HG03521 (cell line): ENCODE measurements around the gene GGA3.
A peak's percentile ranks its signal among the peaks of the same experiment; 100 is the strongest.
"Not testable (repeated sequence)": the region's sequence is repeated elsewhere in the genome, so short reads cannot be mapped to it uniquely, and the experiment has no call there.

Experiments
- ATAC-seq: cut with Tn5 transposase; IDR thresholded peaks from one replicate; pipeline ENCODE4 v1.9.1; 2021; ENCODE audit warnings: mild to moderate bottlenecking, moderate library complexity; ENCODE audit not compliant: unreplicated experiment

Gene GGA3

GRCh38 chr17:75261336-75262111 is at the start of gene GGA3, which contains the start of gene MRPS7:
TSS of gene GGA3 (minus strand) at chr17:75261606. CDS start at chr17:75261587, 19 bp downstream.
TSS of gene MRPS7 (plus strand) at chr17:75261879. CDS start at chr17:75261901, 22 bp downstream.
- ATAC-seq: peak; percentile 79

- ATAC-seq: no peak
Observed at GRCh38 chr17:75308732-75309629, 47.6 kb upstream of the GGA3 start.

GRCh38 chr17:75307957-75308731 is 46.7 kb upstream of the GGA3 start:
- ATAC-seq: no peak

- ATAC-seq: no peak
Observed at GRCh38 chr17:75301502-75302206, 40.2 kb upstream of the GGA3 start.

- no peak for ATAC-seq
Observed at GRCh38 chr17:75301049-75301448, 39.6 kb upstream of the GGA3 start.

- ATAC-seq: no peak
Observed at GRCh38 chr17:75300280-75300679, 38.9 kb upstream of the GGA3 start.

- peak; percentile 58 for ATAC-seq
Observed at GRCh38 chr17:75295201-75296158, 34.1 kb upstream of the GGA3 start.

- ATAC-seq: not testable (repeated sequence)
Observed at GRCh38 chr17:75292810-75293448, 31.5 kb upstream of the GGA3 start.

- no peak for ATAC-seq
Observed at GRCh38 chr17:75289832-75290337, 28.5 kb upstream of the GGA3 start.

- peak; percentile 91 for ATAC-seq
Observed at GRCh38 chr17:75289115-75289831, 27.9 kb upstream of the GGA3 start, which contains the start of gene SLC25A19. TSS of gene SLC25A19 (minus strand) at chr17:75289433. CDS start at chr17:75286764, 2,669 bp downstream.

GRCh38 chr17:75288770-75289114 is 27.3 kb upstream of the GGA3 start:
- no peak for ATAC-seq

GRCh38 chr17:75288359-75288758 is 27.0 kb upstream of the GGA3 start:
- ATAC-seq: no peak

GRCh38 chr17:75287221-75287620 is 25.8 kb upstream of the GGA3 start:
- ATAC-seq: no peak

- no peak for ATAC-seq
Observed at GRCh38 chr17:75285123-75285522, 23.7 kb upstream of the GGA3 start.

GRCh38 chr17:75280189-75280588 is 18.8 kb upstream of the GGA3 start:
- ATAC-seq: not testable (repeated sequence)

- no peak for ATAC-seq
Observed at GRCh38 chr17:75277664-75278071, 16.3 kb upstream of the GGA3 start.

GRCh38 chr17:75273977-75274708 is 12.7 kb upstream of the GGA3 start:
- no peak for ATAC-seq
